Bronchial epithelial cell (primary cell): ENCODE measurements around the gene SYPL2. TPM values are rescaled to one million over a fixed set of nuclear protein-coding genes. Genes with fewer than 3 reads are reported as not detected.

Source experiments
- DNase-seq: peaks from one replicate; pipeline ENCODE4 v3.0.0-alpha.2; 2010; ENCODE audit warnings: low read depth
- FAIRE-seq: peaks from 2 replicates; lab custom pipeline; 2011; peaks lifted over from hg19 to GRCh38; lab: Jason Lieb, UNC
- H3K27me3 ChIP-seq: 2 replicates; pipeline ENCODE4 v1.5.1; 2011; ENCODE audit warnings: low read length; ENCODE audit not compliant: control insufficient read depth, insufficient read depth
- H3K36me3 ChIP-seq: 2 replicates; pipeline ENCODE4 v1.5.1; 2011; ENCODE audit warnings: low read length; ENCODE audit not compliant: control insufficient read depth, insufficient read depth
- H3K4me3 ChIP-seq: 2 replicates; pipeline ENCODE4 v1.5.1; 2011; ENCODE audit warnings: mild to moderate bottlenecking, low read depth, low read length, control low read depth
- total RNA-seq: library from RNA; depleted of rRNA; stranded (reverse); fragments of >200 nt; gene quantifications from 2 replicates; pipeline ENCODE4 v1.2.1, GENCODE V29; 2014
- TF ChIP-seq, protein P1 (sequence below): IDR thresholded peaks from 2 replicates; pipeline ENCODE4 v1.5.1; 2011; ENCODE audit warnings: mild to moderate bottlenecking, moderate library complexity, low read length, control low read depth, inconsistent platforms; ENCODE audit not compliant: insufficient read depth, severe bottlenecking

Gene SYPL2
- total RNA-seq, 1 donor from 2014 or later: not detected

DNA sequence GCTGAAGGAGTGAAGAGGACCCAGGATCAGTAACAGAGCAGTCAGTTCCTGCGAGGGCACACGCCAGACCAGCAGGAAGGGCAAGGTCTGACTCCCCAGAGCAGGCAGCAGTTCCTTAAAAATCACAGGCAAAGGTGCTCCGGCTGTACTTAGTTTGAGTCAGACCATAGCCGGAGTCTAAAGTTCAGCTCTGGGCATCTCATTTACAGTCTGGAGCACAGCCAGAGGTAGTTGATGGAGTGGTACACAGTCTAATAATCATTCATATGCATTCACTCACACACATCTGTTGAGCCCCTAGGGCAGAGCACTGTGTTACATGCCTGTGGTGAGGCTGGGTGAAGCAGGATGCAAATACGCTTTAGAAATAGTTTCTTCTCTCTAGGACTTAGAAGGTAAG lies 50.5 kb downstream of the SYPL2 start:
- H3K27me3 ChIP-seq: no peaks in the 10 kb centered on the region
- TF ChIP-seq, protein P1, sequence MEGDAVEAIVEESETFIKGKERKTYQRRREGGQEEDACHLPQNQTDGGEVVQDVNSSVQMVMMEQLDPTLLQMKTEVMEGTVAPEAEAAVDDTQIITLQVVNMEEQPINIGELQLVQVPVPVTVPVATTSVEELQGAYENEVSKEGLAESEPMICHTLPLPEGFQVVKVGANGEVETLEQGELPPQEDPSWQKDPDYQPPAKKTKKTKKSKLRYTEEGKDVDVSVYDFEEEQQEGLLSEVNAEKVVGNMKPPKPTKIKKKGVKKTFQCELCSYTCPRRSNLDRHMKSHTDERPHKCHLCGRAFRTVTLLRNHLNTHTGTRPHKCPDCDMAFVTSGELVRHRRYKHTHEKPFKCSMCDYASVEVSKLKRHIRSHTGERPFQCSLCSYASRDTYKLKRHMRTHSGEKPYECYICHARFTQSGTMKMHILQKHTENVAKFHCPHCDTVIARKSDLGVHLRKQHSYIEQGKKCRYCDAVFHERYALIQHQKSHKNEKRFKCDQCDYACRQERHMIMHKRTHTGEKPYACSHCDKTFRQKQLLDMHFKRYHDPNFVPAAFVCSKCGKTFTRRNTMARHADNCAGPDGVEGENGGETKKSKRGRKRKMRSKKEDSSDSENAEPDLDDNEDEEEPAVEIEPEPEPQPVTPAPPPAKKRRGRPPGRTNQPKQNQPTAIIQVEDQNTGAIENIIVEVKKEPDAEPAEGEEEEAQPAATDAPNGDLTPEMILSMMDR: no peak
- DNase-seq (peak; percentile 21), FAIRE-seq (no peak)
- H3K4me3 ChIP-seq: no peak overlapping the region
- H3K36me3 ChIP-seq: no peaks in the 10 kb centered on the region

DNA sequence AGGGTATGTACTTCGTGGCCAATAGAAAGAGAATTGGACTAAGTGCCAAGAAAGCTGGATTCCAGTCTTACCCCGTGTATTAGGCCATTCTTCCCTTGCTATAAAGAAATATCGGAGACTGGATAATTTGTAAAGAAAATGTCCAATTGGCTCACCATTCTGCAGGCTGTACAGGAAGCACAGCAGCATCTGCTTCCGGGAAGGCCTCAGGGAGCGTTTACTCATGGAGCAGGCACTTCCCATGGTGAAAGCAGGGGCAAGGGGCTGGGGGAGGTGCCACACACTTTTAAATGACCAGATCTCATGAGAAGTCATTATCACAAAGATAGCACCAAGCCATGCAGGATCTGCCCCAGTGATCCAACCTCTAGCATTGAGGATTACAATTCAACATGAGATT lies 51.0 kb downstream of the SYPL2 start:
- TF ChIP-seq, protein P1: no peak
- Histone ChIP-seq H3K27me3 (no peaks in the 10 kb centered on the region), H3K36me3 (no peaks in the 10 kb centered on the region), H3K4me3 (no peak overlapping the region)
- DNase-seq (no peak), FAIRE-seq (no peak)

DNA sequence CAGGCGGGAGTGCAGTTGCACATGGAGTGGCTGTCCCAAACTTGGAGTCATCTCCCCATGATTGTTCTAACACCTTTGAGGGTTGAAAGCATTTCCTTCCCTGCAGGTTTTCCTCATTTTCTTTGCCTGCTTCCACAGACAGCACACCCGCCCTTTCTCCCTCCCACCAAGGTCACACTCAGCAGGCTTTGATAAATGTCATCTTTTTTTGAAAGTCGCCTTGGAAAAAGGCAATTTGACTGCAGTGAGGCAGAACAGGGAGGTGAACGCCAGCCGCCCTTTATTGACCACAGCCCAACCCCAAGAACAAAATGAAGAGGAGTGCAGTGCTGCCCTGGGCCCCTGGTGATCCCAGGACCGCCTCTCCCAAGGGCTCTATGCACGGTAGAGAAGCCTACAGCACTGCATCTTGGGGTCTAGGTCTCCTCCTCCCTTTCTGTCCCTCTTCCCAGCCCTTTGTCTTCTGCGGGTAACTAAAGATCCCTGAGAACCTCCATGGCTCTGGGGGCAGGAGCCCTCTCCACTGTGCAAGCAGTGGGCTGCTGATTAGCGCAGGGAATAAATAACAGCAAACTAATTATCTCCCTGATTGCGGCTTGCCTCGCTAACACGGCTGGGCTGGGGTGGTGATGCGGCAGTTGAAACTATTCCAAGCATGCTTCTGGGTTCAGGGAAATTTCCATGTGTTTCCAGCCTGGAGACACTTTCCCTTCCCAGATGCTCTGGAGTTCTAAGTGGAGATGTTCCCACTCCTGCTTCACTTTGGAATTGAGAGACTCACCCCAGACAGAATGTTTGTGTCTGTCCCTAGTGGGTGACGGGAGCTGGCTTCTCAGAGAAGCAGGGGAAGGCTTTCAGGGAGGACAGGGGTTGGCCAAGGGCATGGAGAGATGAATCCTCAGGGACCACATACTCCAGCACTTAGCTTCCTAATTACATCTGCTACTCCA lies 54.9 kb downstream of the SYPL2 start:
- DNase-seq (no peak), FAIRE-seq (no peak)
- Histone ChIP-seq H3K36me3 (no peaks in the 10 kb centered on the region), H3K27me3 (no peaks in the 10 kb centered on the region), H3K4me3 (no peak overlapping the region)
- TF ChIP-seq, protein P1: no peak

DNA sequence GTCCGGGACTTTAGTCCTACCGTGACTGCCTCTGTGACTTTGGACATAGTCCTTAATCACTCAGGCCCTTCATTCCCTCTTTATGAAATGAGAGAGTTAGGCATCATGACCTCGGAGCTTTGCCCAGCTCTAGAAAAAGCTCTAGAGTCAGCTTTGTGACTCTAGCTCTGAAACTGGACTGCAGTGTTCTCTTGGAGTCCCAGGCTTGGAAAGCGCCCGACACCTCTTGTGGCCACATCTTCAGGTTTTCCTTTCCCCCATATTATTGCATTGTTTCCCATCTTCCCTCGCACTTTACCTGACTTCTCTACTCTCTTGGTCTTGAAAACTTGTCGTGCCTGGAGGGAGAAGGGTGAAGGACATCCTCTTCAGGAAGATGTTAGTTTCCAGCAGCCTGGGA lies 55.7 kb downstream of the SYPL2 start:
- TF ChIP-seq, protein P1: no peak
- no peak for FAIRE-seq

DNA sequence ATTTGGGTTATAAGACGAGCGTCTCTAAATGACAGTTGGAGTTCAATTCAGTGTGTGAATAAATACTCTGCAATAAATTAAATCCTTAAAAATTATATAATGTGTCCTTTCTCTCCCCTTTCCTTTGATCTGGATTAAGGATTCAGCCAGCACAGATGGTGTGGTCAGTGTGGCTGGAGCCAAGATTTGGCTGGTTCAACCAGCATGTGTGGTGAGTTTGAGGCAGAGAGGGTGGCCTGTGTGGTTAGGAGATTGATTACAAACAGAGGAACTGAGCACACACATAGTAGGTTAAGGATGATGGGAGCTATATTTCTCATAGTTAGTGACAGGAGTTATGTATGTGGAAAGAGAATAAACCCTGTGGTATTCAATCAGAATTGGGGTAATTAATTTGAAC lies 57.4 kb downstream of the SYPL2 start:
- Histone ChIP-seq H3K36me3 (no peaks in the 10 kb centered on the region), H3K27me3 (peaks cover 2% of the 10 kb centered on the region), H3K4me3 (no peak overlapping the region)
- FAIRE-seq: no peak
- TF ChIP-seq, protein P1: no peak
- DNase-seq: no peak

More for the DNA sequence above, 55.7 kb downstream of the SYPL2 start:
- no peak for DNase-seq
- H3K36me3 ChIP-seq: no peaks in the 10 kb centered on the region
- H3K27me3 ChIP-seq: no peaks in the 10 kb centered on the region
- no peak overlapping the region for H3K4me3 ChIP-seq
